Measurements from ENCODE around the gene ICAM4.
A peak's percentile ranks its signal among the peaks of the same experiment; 100 is the strongest.

ICAM4 gene

DNA sequence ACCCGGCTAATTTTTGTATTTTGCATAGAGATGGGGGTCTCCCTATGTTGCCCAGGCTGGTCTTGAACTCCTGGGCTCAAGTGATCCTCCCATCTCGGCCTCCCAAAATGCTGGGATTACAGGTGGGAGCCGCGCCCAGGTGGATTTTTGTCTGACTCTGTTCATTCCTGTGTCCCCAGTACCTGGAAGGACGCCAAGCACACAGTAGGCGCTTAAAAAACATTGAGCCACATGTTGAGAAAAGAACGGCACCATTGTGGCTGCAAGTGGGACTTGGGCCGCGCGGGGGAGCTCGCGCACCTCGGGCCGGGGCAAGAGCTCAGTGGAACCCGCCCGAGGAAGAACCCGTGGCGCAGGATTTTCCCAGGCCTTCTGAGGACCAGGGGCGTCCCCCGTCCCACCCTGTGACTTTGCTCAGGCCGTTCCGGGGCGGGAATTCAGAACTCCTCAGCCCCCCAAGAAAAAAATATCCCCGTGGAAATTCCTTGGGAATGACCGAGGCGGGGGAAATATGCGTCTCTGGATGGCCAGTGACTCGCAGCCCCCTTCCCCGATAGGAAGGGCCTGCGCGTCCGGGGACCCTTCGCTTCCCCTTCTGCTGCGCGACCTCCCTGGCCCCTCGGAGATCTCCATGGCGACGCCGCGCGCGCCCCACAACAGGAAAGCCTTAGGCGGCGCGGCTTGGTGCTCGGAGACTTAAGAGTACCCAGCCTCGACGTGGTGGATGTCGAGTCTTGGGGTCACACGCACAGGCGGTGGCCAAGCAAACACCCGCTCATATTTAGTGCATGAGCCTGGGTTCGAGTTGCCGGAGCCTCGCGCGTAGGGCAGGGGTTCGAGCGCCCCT, 17.2 kb upstream of the ICAM4 start:
- DNase-seq (ENCODE audit: insufficient read length, low spot score) = peak; percentile 76
- TF ChIP-seq, protein P1, sequence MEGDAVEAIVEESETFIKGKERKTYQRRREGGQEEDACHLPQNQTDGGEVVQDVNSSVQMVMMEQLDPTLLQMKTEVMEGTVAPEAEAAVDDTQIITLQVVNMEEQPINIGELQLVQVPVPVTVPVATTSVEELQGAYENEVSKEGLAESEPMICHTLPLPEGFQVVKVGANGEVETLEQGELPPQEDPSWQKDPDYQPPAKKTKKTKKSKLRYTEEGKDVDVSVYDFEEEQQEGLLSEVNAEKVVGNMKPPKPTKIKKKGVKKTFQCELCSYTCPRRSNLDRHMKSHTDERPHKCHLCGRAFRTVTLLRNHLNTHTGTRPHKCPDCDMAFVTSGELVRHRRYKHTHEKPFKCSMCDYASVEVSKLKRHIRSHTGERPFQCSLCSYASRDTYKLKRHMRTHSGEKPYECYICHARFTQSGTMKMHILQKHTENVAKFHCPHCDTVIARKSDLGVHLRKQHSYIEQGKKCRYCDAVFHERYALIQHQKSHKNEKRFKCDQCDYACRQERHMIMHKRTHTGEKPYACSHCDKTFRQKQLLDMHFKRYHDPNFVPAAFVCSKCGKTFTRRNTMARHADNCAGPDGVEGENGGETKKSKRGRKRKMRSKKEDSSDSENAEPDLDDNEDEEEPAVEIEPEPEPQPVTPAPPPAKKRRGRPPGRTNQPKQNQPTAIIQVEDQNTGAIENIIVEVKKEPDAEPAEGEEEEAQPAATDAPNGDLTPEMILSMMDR (IDR thresholded peaks at IDR 0.05; ENCODE audit: insufficient read depth, missing control alignments) = peak; percentile 84
- no peak for FAIRE-seq

DNA sequence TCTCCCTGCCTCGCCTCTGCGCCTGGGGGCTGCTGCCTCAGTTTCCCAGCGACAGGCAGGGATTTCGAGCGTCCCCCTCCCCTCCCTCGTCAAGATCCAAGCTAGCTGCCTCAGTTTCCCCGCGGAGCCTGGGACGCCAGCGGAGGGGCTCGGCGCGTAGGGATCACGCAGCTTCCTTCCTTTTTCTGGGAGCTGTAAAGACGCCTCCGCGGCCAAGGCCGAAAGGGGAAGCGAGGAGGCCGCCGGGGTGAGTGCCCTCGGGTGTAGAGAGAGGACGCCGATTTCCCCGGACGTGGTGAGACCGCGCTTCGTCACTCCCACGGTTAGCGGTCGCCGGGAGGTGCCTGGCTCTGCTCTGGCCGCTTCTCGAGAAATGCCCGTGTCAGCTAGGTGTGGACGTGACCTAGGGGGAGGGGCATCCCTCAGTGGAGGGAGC, 16.6 kb upstream of the ICAM4 start:
- no peak for DNase-seq (ENCODE audit: insufficient read length, low spot score)
- no peak for FAIRE-seq

DNA sequence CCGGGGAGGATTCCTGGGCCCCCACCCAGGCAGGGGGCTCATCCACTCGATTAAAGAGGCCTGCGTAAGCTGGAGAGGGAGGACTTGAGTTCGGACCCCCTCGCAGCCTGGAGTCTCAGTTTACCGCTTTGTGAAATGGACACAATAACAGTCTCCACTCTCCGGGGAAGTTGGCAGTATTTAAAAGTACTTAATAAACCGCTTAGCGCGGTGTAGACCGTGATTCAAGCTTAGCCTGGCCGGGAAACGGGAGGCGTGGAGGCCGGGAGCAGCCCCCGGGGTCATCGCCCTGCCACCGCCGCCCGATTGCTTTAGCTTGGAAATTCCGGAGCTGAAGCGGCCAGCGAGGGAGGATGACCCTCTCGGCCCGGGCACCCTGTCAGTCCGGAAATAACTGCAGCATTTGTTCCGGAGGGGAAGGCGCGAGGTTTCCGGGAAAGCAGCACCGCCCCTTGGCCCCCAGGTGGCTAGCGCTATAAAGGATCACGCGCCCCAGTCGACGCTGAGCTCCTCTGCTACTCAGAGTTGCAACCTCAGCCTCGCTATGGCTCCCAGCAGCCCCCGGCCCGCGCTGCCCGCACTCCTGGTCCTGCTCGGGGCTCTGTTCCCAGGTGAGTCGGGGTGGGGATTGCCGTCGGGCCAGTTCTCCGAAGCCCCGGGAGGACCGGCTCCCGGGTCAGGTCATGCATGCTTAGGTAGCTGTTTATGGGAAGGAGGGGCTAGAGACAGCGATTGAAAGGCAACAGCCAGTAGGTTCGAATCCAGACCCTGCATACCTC, 15.9 kb upstream of the ICAM4 start, which contains the start of gene ICAM1:
ICAM1 (plus strand) TSS at position 505 of the 779 bp plus-strand sequence; CDS start at position 545, 40 bp downstream.
- FAIRE-seq = no peak
- DNase-seq (ENCODE audit: insufficient read length, low spot score) = no peak
- TF ChIP-seq, protein P1 (IDR thresholded peaks at IDR 0.05; ENCODE audit: insufficient read depth, missing control alignments) = no peak

More for the DNA sequence above, 16.6 kb upstream of the ICAM4 start:
- TF ChIP-seq, protein P1 (IDR thresholded peaks at IDR 0.05; ENCODE audit: insufficient read depth, missing control alignments) = no peak

DNA sequence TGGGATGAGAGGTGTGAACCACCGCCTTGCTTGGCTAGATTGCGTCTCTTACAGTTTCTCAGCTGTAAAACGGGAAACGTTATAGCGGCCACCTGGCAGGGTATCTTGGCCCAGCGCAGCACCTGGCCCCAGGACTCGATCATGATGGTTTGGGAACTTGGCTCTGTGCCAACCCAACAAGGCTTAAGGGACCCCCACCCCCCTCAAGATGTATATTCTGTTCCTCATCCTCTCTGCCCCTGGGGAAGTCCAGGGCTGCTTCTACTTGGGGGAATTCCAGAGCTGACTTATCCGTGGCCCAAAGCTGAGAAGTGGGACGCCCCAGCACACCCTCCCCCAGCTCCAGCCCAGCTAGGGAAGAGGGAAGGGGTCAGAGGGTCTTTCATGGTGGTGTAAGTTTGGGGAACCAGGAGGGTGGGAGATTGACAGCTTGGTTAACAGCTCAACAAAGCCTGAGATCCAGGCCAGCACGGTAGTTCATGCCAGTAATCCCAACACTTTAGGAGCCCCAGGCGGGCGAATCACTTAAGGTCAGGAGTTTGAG, 15.1 kb upstream of the ICAM4 start:
- FAIRE-seq (no peak), DNase-seq (ENCODE audit: insufficient read length, low spot score) (no peak)
- TF ChIP-seq, protein P1 (IDR thresholded peaks at IDR 0.05; ENCODE audit: insufficient read depth, missing control alignments) = no peak

DNA sequence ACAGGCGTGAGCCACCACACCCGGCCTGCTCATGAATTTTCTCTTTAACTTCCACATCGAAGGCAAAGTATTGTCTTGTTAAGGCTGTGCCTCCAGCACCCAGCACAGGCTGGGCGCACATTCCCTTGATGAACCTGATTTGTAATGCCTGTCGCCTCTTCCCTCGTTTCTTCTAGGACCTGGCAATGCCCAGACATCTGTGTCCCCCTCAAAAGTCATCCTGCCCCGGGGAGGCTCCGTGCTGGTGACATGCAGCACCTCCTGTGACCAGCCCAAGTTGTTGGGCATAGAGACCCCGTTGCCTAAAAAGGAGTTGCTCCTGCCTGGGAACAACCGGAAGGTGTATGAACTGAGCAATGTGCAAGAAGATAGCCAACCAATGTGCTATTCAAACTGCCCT, 12.2 kb upstream of the ICAM4 start:
- FAIRE-seq = no peak
- TF ChIP-seq, protein P1 (IDR thresholded peaks at IDR 0.05; ENCODE audit: insufficient read depth, missing control alignments) = no peak
- no peak for DNase-seq (ENCODE audit: insufficient read length, low spot score)

DNA sequence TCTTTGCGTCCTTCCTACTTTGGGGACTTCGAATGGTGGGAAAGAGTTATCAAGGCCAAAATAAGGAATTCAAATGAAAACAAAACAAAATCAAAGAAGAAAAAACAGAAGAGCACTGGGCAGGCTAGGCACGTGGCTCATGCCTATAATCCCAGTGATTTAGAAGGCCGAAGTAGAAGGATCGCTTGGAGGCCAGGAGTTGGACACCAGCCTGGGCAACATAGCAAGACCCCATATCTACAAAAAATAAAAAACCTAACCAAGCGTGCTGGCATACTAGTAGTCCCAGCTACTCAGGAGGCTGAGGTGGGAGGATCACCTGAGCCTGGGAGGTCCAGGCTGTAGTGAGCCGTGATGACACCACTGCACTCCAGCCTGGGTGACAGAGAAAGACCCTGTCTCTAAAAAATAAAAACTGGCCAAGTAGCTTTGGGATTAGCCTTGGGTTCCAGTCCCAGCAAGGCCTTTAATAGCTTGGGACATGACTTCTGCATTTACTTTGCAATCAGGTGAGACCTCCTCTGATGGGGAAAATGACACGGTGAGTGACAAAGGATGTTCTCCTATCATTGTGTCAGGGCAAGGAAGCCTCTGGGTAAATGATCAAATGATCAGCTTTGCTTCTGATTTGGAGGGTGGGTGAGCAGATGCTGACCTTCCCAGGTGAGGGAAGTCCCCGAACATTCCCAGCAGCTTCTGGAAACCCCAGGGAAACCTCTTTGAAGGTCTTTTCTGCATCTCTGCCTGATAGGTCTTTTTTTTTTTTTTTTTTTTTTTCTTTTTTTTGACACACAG, 8.8 kb upstream of the ICAM4 start:
- TF ChIP-seq, protein P1 (IDR thresholded peaks at IDR 0.05; ENCODE audit: insufficient read depth, missing control alignments) = no peak
- no peak for FAIRE-seq
- no peak for DNase-seq (ENCODE audit: insufficient read length, low spot score)
